Left ventricle myocardium inferior (tissue), 1 donor: ENCODE results near the gene KRT77. TPM values are rescaled to one million over a fixed set of nuclear protein-coding genes. Genes with fewer than 3 reads are reported as not detected.

Experiments
- DNase-seq: peaks from one replicate; pipeline ENCODE4 v3.0.0-alpha.2; 2020
- H3K27ac ChIP-seq: fragments of 200-600 bp; replicated peaks from 2 replicates; pipeline ENCODE4 v1.8.0; 2021
- H3K27me3 ChIP-seq: fragments of 200-600 bp; 2 replicates; pipeline ENCODE4 v1.8.0; 2021; ENCODE audit warnings: low read depth
- H3K36me3 ChIP-seq: fragments of 200-600 bp; 2 replicates; pipeline ENCODE4 v1.8.0; 2021
- H3K4me1 ChIP-seq: fragments of 200-600 bp; 2 replicates; pipeline ENCODE4 v1.8.0; 2021
- H3K4me3 ChIP-seq: fragments of 200-600 bp; 2 replicates; pipeline ENCODE4 v1.8.0; 2021; ENCODE audit warnings: mild to moderate bottlenecking, moderate library complexity
- H3K9me3 ChIP-seq: fragments of 200-600 bp; replicated peaks from 2 replicates; pipeline ENCODE4 v1.8.0; 2021
- CTCF ChIP-seq: fragments of 200-600 bp; IDR thresholded peaks from 2 replicates; pipeline ENCODE4 v1.8.0; 2021; ENCODE audit warnings: antibody characterized with exemption, mild to moderate bottlenecking, borderline replicate concordance
- intact Hi-C: fragments of 100-400 bp; cut with micrococcal nuclease; formaldehyde crosslinking; loops from one replicate; pipeline ENCODE4 v1.11.0; 2022
- total RNA-seq: library from RNA; stranded (reverse); fragmentation: NEBNext Ultra II Directional; extraction: Animal tissue kit (Norgen Biotek cat#: 25700); gene quantifications from one replicate; pipeline ENCODE4 v1.2.1, GENCODE V29; 2021
- donor health status: DM: no; HTN: yes; CAD: no; lungs with severe emphysema.

The KRT77 gene
- total RNA-seq, 1 donor from 2014 or later, result not detected

GRCh38 chr12:52686063-52686462 is 17.3 kb downstream of the KRT77 start:
- H3K4me3 ChIP-seq, result no peak overlapping the region
- no peak for DNase-seq
- TF ChIP-seq CTCF, result no peak
- intact Hi-C loops, result no loop called here
- H3K4me1 ChIP-seq, result peaks cover 6% of the 10 kb centered on the region
- H3K27me3 ChIP-seq, result peaks cover 90% of the 10 kb centered on the region
- no peak overlapping the region for H3K27ac ChIP-seq
- no peaks in the 10 kb centered on the region for H3K36me3 ChIP-seq
- H3K9me3 ChIP-seq, result no peaks in the 10 kb centered on the region

GRCh38 chr12:52685406-52685890 is 17.9 kb downstream of the KRT77 start:
- Histone ChIP-seq H3K4me3 (no peak overlapping the region), H3K9me3 (no peaks in the 10 kb centered on the region), H3K27me3 (peaks cover 90% of the 10 kb centered on the region), H3K36me3 (no peaks in the 10 kb centered on the region), H3K27ac (no peak overlapping the region), H3K4me1 (no peaks in the 10 kb centered on the region)
- no peak for TF ChIP-seq CTCF
- DNase-seq, result no peak
- intact Hi-C loops, result no loop called here

GRCh38 chr12:52684431-52684830 is 18.9 kb downstream of the KRT77 start:
- Histone ChIP-seq H3K27me3 (peaks cover 88% of the 10 kb centered on the region), H3K4me3 (no peak overlapping the region), H3K36me3 (no peaks in the 10 kb centered on the region), H3K27ac (no peak overlapping the region), H3K9me3 (no peaks in the 10 kb centered on the region), H3K4me1 (no peaks in the 10 kb centered on the region)
- intact Hi-C loops, result no loop called here
- TF ChIP-seq CTCF, result no peak
- no peak for DNase-seq

- peaks cover 88% of the 10 kb centered on the region for H3K27me3 ChIP-seq
These were observed 19.6 kb downstream of the KRT77 start for GRCh38 chr12:52683575-52684300.

GRCh38 chr12:52682938-52683574 is 20.3 kb downstream of the KRT77 start:
- H3K36me3 ChIP-seq, result no peaks in the 10 kb centered on the region
- H3K27me3 ChIP-seq, result peaks cover 88% of the 10 kb centered on the region
- no peak overlapping the region for H3K4me3 ChIP-seq
- no peaks in the 10 kb centered on the region for H3K9me3 ChIP-seq
- intact Hi-C loops, result no loop called here
- H3K27ac ChIP-seq, result no peak overlapping the region
- TF ChIP-seq CTCF, result no peak
- H3K4me1 ChIP-seq, result no peaks in the 10 kb centered on the region
- DNase-seq, result no peak

More at GRCh38 chr12:52683575-52684300, 19.6 kb downstream of the KRT77 start:
- DNase-seq, result no peak
- intact Hi-C loops, result no loop called here
- Histone ChIP-seq H3K9me3 (no peaks in the 10 kb centered on the region), H3K36me3 (no peaks in the 10 kb centered on the region), H3K4me1 (no peaks in the 10 kb centered on the region), H3K4me3 (no peak overlapping the region), H3K27ac (no peak overlapping the region)
- TF ChIP-seq CTCF, result no peak
